Measurements from ENCODE around the gene ELP5.
"Not testable (repeated sequence)": the region's sequence is repeated elsewhere in the genome, so short reads cannot be mapped to it uniquely, and the experiment has no call there.

ELP5 gene

GRCh38 chr17:7236808-7237207 lies 15.2 kb upstream of the ELP5 start:
- no peak for DNase-seq (ENCODE audit: low spot score)

- DNase-seq (ENCODE audit: low spot score) = no peak
Measured at GRCh38 chr17:7237266-7237760, 14.7 kb upstream of the ELP5 start.

GRCh38 chr17:7237761-7238419 lies 14.1 kb upstream of the ELP5 start:
- DNase-seq (ENCODE audit: low spot score) = peak; percentile 82

- no peak for DNase-seq (ENCODE audit: low spot score)
Measured at GRCh38 chr17:7238420-7239090, 13.5 kb upstream of the ELP5 start.

- peak; percentile 99 for DNase-seq (ENCODE audit: low spot score)
Measured at GRCh38 chr17:7239091-7240027, 12.7 kb upstream of the ELP5 start, which contains the start of gene PHF23. Gene PHF23, minus strand, starts transcription at chr17:7239457. Its CDS starts 178 bp downstream, at chr17:7239279.

GRCh38 chr17:7240375-7240774 lies 11.6 kb upstream of the ELP5 start:
- no peak for DNase-seq (ENCODE audit: low spot score)

- no peak for DNase-seq (ENCODE audit: low spot score)
Measured at GRCh38 chr17:7241090-7241733, 10.8 kb upstream of the ELP5 start.

- DNase-seq (ENCODE audit: low spot score) = peak; percentile 93
Measured at GRCh38 chr17:7241783-7242716, 10.0 kb upstream of the ELP5 start, which contains the start of gene GABARAP. Gene GABARAP, minus strand, starts transcription at chr17:7242449. Its CDS starts 119 bp downstream, at chr17:7242330.

- DNase-seq (ENCODE audit: low spot score) = peak; percentile 92
Measured at GRCh38 chr17:7242717-7243452, 9.1 kb upstream of the ELP5 start.

- DNase-seq (ENCODE audit: low spot score) = no peak
Measured at GRCh38 chr17:7243453-7243729, 8.6 kb upstream of the ELP5 start.

- not testable (repeated sequence) for DNase-seq (ENCODE audit: low spot score)
Measured at GRCh38 chr17:7243838-7244237, 8.2 kb upstream of the ELP5 start.

- DNase-seq (ENCODE audit: low spot score) = no peak
Measured at GRCh38 chr17:7246779-7247178, 5.2 kb upstream of the ELP5 start.

GRCh38 chr17:7248796-7249195 lies 3.2 kb upstream of the ELP5 start:
- DNase-seq (ENCODE audit: low spot score) = no peak

- DNase-seq (ENCODE audit: low spot score) = no peak
Measured at GRCh38 chr17:7249214-7249613, 2.8 kb upstream of the ELP5 start.

GRCh38 chr17:7249830-7250229 lies 2.2 kb upstream of the ELP5 start:
- DNase-seq (ENCODE audit: low spot score) = no peak

GRCh38 chr17:7250695-7251627 lies 1.1 kb upstream of the ELP5 start:
- no peak for DNase-seq (ENCODE audit: low spot score)

GRCh38 chr17:7251661-7252175 lies 297 bp upstream of the ELP5 start, which contains the start of gene CTDNEP1:
Gene CTDNEP1, minus strand, starts transcription at chr17:7251734. Its CDS starts 438 bp downstream, at chr17:7251296.
- DNase-seq (ENCODE audit: low spot score) = peak; percentile 99

GRCh38 chr17:7253082-7253481 lies 1.1 kb downstream of the ELP5 start:
- DNase-seq (ENCODE audit: low spot score) = no peak

- no peak for DNase-seq (ENCODE audit: low spot score)
Measured at GRCh38 chr17:7254511-7254910, 2.5 kb downstream of the ELP5 start.
